Measurements from ENCODE around the gene RHOH.
"Not testable (repeated sequence)": the region's sequence is repeated elsewhere in the genome, so short reads cannot be mapped to it uniquely, and the experiment has no call there.

RHOH gene

DNA sequence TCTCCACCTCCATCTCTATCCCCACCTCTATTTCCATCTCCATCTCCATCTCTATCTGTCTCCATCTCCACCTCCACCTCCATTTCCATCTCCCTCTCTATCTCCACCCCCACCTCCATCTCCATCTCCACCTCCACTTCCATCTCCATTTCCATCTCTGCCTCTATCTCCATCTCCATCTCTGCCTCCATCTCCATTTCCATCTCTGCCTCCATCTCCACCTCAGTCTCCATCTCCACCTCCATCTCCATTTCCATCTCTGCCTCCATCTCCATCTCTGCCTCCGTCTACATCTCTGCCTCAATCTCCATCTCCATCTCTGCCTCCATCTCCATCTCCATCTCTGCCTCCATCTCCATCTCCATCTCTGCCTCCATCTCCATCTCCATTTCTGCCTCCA is 97.5 kb downstream of the RHOH start:
- DNase-seq (no peak), ATAC-seq (no peak)

DNA sequence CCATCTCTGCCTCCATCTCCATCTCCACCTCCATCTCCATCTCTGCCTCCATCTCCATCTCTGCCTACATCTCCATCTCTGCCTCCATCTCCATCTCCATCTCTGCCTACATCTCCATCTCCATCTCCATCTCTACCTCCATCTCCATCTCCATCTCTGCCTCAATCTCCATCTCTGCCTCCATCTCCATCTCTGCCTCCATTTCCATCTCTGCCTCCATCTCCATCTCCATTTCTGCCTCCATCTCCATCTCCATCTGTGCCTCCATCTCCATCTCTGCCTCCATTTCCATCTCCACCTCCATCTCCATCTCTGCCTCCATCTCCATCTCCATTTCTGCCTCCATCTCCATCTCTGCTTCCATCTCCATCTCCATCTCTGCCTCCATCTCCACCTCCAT is 98.2 kb downstream of the RHOH start:
- ATAC-seq, DNase-seq: not testable (repeated sequence)

DNA sequence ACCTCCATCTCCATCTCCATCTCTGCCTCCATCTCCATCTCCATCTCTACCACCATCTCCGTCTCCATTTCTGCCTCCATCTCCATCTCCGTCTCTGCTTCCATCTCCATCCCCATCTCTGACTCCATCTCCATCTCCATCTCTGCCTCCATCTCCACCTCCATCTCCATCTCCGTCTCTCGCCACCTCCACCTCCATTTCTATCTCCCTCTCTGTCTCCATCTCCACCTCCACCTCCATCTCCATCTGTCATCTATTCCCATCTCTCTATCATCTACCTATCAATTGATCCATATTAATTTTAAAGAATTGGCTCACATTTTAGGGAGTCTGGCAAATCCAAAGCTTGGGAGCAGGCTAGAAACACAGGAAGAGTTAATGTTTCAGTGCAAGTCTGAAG is 98.7 kb downstream of the RHOH start:
- ATAC-seq (no peak), DNase-seq (no peak)
